LNCAP (cell line): Measurements from ENCODE around the gene CCR6.

ENCODE experiments used
- TF ChIP-seq, protein P1 (sequence below): fragments of 450-650 bp; IDR thresholded peaks from 2 replicates; pipeline ENCODE4 v1.5.1; 2017; ENCODE audit warnings: mild to moderate bottlenecking

CCR6 gene

GRCh38 chr6:167116109-167116837, 6.6 kb upstream of the CCR6 start:
- TF ChIP-seq, protein P1, sequence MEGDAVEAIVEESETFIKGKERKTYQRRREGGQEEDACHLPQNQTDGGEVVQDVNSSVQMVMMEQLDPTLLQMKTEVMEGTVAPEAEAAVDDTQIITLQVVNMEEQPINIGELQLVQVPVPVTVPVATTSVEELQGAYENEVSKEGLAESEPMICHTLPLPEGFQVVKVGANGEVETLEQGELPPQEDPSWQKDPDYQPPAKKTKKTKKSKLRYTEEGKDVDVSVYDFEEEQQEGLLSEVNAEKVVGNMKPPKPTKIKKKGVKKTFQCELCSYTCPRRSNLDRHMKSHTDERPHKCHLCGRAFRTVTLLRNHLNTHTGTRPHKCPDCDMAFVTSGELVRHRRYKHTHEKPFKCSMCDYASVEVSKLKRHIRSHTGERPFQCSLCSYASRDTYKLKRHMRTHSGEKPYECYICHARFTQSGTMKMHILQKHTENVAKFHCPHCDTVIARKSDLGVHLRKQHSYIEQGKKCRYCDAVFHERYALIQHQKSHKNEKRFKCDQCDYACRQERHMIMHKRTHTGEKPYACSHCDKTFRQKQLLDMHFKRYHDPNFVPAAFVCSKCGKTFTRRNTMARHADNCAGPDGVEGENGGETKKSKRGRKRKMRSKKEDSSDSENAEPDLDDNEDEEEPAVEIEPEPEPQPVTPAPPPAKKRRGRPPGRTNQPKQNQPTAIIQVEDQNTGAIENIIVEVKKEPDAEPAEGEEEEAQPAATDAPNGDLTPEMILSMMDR: no peak

DNA sequence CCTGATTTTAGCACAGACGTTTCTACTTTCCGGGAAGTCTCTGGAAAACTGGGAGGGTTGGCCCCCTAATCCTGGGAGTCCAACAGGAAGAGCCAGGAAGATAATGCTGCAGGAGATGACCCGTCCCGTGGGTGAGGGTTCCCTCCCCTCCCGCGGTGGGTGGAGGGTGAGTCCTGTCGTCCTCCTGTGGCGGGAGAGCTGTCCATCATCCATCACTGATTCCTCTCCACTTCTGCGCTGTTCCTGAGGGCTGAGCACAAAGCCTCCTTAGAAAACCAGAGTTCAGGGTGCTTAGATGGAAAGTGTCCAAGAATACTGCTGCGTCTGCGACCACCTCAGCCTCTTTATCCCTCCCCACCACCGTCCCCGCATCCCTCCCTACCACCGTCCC, 6.1 kb upstream of the CCR6 start:
- TF ChIP-seq, protein P1: no peak

- TF ChIP-seq, protein P1: no peak
Observed at GRCh38 chr6:167118006-167118405, 4.9 kb upstream of the CCR6 start.

DNA sequence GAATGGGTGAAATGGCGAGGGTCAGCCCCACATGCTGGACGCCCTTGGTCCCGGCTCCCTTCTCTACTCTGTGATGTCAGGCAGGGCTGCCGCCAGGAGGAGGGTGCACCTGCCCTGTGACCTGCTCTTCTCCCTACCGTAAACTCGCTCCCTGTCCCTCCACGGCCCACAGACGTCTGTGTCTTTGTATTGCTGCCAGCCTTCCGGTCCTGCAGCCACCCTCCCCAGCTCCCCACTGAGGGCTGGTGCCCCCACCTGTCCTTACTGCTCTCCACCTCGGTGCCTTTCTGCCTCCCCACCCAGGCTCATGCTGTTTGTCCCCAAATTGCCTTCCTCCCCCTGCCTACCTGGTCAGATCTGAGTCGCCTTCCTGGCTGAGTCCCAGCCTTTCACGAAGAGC, 4.1 kb upstream of the CCR6 start:
- TF ChIP-seq, protein P1: no peak

DNA sequence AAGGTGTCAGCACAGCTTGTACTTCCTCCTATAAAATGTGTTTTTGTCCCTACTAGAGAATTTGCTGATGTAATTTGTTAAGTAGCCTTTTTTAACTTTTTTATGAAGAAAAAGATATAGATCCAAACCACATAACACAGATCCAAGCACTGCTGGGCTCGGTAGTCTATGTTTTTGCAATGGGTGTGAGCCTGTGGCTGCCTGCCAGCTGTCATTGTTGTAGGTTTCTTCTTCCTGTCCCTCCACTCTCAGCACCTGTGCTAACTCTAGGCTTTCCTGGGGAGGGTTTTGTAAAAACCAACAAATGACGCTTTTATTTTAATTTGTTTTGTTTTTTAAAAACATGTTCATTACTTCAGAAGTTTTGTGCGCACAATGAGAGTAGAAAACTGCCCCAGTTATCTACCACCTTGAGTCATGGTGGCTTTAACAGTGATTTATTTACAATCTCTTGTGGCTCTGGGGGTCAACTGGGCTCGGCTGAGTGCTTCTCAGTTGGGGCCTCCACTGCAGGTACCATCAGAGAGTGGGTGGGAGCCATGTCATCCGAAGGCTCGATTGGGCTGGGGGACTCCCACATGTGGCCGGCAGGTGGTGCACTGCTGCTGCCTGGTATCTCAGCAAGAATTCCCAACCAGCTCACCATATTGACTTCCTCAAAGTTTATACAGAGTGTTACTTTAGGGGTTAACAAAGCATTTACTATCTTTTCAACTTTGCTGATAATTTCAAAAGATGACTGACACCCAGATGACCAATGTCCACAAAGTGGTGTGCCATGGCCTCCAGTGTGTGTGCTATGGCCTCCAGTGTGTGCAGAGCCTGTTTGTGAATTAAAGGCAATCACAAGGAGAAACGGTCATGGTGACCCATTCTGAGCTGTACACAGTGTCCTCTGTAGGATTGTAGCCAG, 3.0 kb upstream of the CCR6 start:
- TF ChIP-seq, protein P1: no peak

- TF ChIP-seq, protein P1: no peak
Observed at GRCh38 chr6:167120583-167120903, 2.4 kb upstream of the CCR6 start.

DNA sequence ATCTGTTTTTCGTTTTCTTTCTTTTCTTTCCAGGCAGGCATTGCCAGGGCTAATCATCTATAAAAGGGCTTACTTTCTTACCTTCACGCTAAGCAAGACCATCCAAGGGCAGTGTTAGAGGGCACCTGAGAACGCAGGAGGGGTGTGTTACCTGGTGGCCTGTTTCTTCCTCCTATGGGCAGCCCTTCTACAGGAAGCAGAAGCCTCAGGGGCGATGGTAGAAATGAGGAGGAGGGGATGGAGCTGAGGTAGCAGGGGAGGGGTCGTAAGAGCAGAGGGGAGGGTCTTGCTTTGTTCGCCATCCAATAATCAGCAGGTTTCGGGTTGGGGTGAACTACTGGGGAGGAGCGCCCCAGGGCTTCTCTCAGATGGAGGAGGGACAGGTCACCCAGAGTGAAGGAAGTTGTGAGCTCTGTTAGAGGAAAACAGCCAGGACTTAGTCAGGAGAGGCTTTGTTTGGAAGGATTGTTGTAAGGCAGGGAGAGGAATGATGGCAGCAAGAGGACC, 1.5 kb upstream of the CCR6 start:
- TF ChIP-seq, protein P1: no peak
